Thyroid gland (tissue), 4 donors: Measurements from ENCODE around the gene CTNNA2. TPM values are rescaled to one million over a fixed set of nuclear protein-coding genes. Genes with fewer than 3 reads are reported as not detected.

Source experiments
- DNase-seq, 2 donors: peaks; one replicate each; pipeline ENCODE4 v3.0.0-alpha.2; 2019
- H3K27ac ChIP-seq, 3 donors: fragments of 200-600 bp; sonication (generic); 1 replicate in 2 of 3; 2 replicates in 1 of 3; pipeline ENCODE4 v1.5.1; 2016 to 2019; ENCODE audit warnings: mild to moderate bottlenecking in 1 of 3, moderate library complexity in 1 of 3
- H3K27me3 ChIP-seq: fragments of 200-600 bp; sonication (generic); one replicate; pipeline ENCODE4 v1.5.1; 2019
- H3K36me3 ChIP-seq, 2 donors: fragments of 200-600 bp; sonication (generic); one replicate each; pipeline ENCODE4 v1.5.1; 2016 to 2019
- H3K4me1 ChIP-seq, 2 donors: fragments of 200-600 bp; sonication (generic); one replicate each; pipeline ENCODE4 v1.5.1; 2017 to 2019
- H3K4me3 ChIP-seq, 3 donors: fragments of 200-600 bp; sonication (generic); replicated peaks in 1 of 3; 1 replicate in 2 of 3; 2 replicates in 1 of 3; pipeline ENCODE4 v1.5.1; 2016; ENCODE audit warnings: mild to moderate bottlenecking in 1 of 3
- H3K9me3 ChIP-seq: fragments of 200-600 bp; sonication (generic); one replicate; pipeline ENCODE4 v1.5.1; 2017
- POLR2A ChIP-seq, 2 donors: fragments of 450-650 bp; IDR thresholded peaks; one replicate each; pipeline ENCODE4 v1.6.1; 2017; ENCODE audit warnings: antibody characterized with exemption in 2 of 2, mild to moderate bottlenecking in 2 of 2, moderate library complexity in 1 of 2
- WGBS, 2 donors: methylation state at CpG; one replicate each; pipeline ENCODE4 v1.1.5; 2017; 5-methylcytosine and 5-hydroxymethylcytosine counted together
- intact Hi-C: fragments of 100-400 bp; cut with DNase I; formaldehyde crosslinking; loops from one replicate; pipeline ENCODE4 v1.15.1; 2023
- total RNA-seq, 4 donors: library from RNA; depleted of rRNA; stranded (reverse); fragments of >200 nt; gene quantifications; one replicate each; pipeline ENCODE4 v1.2.3, GENCODE V29; 2016
- TF ChIP-seq, protein P1 (sequence below), 6 experiments: fragments of 200-600 bp in 3 of 6; fragments of 450-650 bp in 3 of 6; sonication (generic) in 3 of 6; IDR thresholded peaks; one replicate each; pipeline ENCODE4 v1.5.1; 2016 to 2019; ENCODE audit warnings: antibody characterized with exemption in 6 of 6, mild to moderate bottlenecking in 2 of 6, inconsistent platforms in 1 of 6, moderate library complexity in 1 of 6

The CTNNA2 gene
- total RNA-seq, 4 donors from 2014 or later = 0.13 to 0.44 (median 0.22) TPM; not detected in 1

DNA sequence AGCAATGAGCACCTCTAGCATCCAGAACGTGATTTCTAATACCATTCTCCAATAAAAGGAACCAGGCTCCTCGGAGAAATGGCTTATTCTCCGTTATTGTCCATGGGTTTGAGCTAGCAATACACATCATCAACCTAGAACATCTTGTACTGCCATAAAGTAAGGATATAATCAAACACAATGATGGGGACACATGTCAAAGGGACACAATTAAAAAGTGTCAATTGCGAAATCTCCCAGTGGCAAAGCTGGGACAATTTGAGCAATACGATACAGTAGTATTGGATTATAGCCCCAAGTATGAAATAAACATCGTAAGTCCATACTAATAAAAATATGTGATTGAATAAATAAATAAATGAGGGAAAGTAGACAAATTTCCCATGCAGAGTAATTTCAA, 108.4 kb downstream of the CTNNA2 start:
- no peak overlapping the region for H3K27ac ChIP-seq
- intact Hi-C loops = no loop called here
- TF ChIP-seq, protein P1, sequence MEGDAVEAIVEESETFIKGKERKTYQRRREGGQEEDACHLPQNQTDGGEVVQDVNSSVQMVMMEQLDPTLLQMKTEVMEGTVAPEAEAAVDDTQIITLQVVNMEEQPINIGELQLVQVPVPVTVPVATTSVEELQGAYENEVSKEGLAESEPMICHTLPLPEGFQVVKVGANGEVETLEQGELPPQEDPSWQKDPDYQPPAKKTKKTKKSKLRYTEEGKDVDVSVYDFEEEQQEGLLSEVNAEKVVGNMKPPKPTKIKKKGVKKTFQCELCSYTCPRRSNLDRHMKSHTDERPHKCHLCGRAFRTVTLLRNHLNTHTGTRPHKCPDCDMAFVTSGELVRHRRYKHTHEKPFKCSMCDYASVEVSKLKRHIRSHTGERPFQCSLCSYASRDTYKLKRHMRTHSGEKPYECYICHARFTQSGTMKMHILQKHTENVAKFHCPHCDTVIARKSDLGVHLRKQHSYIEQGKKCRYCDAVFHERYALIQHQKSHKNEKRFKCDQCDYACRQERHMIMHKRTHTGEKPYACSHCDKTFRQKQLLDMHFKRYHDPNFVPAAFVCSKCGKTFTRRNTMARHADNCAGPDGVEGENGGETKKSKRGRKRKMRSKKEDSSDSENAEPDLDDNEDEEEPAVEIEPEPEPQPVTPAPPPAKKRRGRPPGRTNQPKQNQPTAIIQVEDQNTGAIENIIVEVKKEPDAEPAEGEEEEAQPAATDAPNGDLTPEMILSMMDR (IDR thresholded peaks at IDR 0.05) = no peak
- no peak for TF ChIP-seq POLR2A (IDR thresholded peaks at IDR 0.05)
- H3K9me3 ChIP-seq = no peaks in the 10 kb centered on the region
- 85 to 93% methylated on average over 6 of the region's 6 CpGs for WGBS, 2 donors
- H3K36me3 ChIP-seq = no peaks in the 10 kb centered on the region
- H3K27me3 ChIP-seq = no peaks in the 10 kb centered on the region
- H3K4me1 ChIP-seq = no peaks in the 10 kb centered on the region
- DNase-seq = no peak
- no peak overlapping the region for H3K4me3 ChIP-seq

DNA sequence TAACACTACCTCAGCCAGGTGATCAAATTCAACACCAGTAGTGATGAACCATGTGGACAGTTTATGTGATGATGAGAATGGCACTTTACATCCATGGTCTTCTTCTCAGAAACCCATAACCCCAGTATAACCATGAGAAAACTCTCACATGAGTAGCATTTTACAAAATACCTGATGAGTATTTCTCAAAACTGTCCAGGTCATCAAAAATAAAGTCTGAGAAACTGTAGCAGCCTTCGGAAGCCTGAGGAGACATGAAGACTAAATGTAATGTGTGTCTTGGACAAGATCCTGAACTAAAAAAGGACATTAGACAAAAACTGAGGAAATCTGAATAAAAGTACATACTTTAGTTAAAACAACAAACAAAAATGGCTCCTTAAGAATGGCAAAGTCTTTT, 108.9 kb downstream of the CTNNA2 start:
- Histone ChIP-seq H3K9me3 (no peaks in the 10 kb centered on the region), H3K36me3 (no peaks in the 10 kb centered on the region), H3K27me3 (no peaks in the 10 kb centered on the region), H3K27ac (no peak overlapping the region), H3K4me1 (no peaks in the 10 kb centered on the region), H3K4me3 (no peak overlapping the region)
- intact Hi-C loops = no loop called here
- TF ChIP-seq POLR2A (IDR thresholded peaks at IDR 0.05) = no peak
- TF ChIP-seq, protein P1 (IDR thresholded peaks at IDR 0.05) = no peak
- WGBS, 2 donors = 89 to 94% methylated on average over 1 of the region's 1 CpG
- DNase-seq = no peak

DNA sequence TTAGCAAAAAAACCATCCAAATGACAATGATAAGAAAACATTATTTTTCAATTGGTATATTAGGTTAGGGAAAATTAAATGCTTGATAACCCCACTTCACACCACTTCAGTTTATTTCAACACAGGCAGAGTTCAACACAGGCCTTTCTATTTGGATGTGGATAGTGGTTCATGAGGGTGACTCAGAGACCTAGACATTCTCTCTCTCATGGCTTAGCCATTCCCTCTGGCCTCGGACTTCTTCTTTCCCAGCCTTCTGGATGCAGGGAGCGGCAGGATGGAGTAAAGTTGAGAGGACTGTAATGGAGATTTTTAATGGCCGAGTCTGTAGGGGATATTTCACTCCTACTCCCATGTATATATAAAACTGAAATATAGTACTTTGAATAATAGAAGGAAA, 109.7 kb downstream of the CTNNA2 start:
- intact Hi-C loops = no loop called here
- TF ChIP-seq POLR2A (IDR thresholded peaks at IDR 0.05) = no peak
- TF ChIP-seq, protein P1 (IDR thresholded peaks at IDR 0.05) = no peak

DNA sequence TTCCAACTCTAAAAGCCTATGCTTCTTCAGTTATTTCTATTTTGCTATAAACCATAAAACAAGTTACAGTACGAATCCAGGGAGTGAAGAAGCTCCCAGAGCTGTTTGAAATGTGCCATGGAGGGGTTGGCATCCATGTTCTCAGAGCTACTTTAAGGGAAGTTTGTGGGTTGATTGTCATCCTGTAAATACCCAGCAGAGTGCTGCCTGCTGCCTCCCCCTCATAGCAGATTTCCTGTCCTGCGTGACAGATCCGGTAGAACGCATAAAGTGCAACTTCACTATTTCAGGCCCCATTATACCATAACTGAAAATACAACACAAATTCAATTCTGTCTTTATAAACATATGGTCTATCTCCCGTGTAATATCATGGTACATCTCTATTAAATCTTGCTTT, 114.4 kb downstream of the CTNNA2 start:
- WGBS, 2 donors = 77 to 78% methylated on average over 5 of the region's 5 CpGs
- Histone ChIP-seq H3K36me3 (no peaks in the 10 kb centered on the region), H3K9me3 (no peaks in the 10 kb centered on the region), H3K4me3 (no peak overlapping the region), H3K27ac (no peak overlapping the region), H3K4me1 (no peaks in the 10 kb centered on the region), H3K27me3 (no peaks in the 10 kb centered on the region)
- intact Hi-C loops = no loop called here
- no peak for DNase-seq
- TF ChIP-seq, protein P1 (IDR thresholded peaks at IDR 0.05) = no peak
- TF ChIP-seq POLR2A (IDR thresholded peaks at IDR 0.05) = no peak

More for the DNA sequence above, 109.7 kb downstream of the CTNNA2 start:
- H3K4me3 ChIP-seq = no peak overlapping the region
- 76 to 78% methylated on average over 3 of the region's 3 CpGs for WGBS, 2 donors
- DNase-seq = no peak
- H3K27me3 ChIP-seq = no peaks in the 10 kb centered on the region
- H3K36me3 ChIP-seq = no peaks in the 10 kb centered on the region
- H3K4me1 ChIP-seq = no peaks in the 10 kb centered on the region
- no peak overlapping the region for H3K27ac ChIP-seq
- H3K9me3 ChIP-seq = no peaks in the 10 kb centered on the region

DNA sequence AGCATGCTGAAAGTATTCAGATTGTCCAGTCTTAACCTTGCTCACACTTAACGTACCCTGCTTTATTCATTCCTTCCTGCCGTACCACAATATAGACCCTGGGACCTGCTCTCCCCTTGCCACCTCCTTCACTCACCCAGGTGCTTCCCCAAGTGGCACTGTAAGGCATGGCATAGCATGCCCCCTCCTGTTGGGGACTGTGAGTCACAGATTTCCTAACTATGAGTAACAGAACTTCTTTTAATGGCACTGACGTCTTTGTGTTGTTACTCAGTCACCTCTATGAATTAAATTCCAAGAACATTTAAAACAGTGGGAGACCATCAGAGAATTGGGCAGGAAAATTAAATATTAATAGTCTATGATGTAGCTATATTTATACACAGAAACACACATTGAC, 117.2 kb downstream of the CTNNA2 start:
- Histone ChIP-seq H3K4me3 (no peak overlapping the region), H3K36me3 (no peaks in the 10 kb centered on the region), H3K4me1 (no peaks in the 10 kb centered on the region), H3K9me3 (no peaks in the 10 kb centered on the region), H3K27me3 (no peaks in the 10 kb centered on the region), H3K27ac (no peak overlapping the region)
- TF ChIP-seq, protein P1 (IDR thresholded peaks at IDR 0.05) = no peak
- TF ChIP-seq POLR2A (IDR thresholded peaks at IDR 0.05) = no peak
- intact Hi-C loops = no loop called here
- 82 to 87% methylated on average over 3 of the region's 3 CpGs for WGBS, 2 donors
- DNase-seq = no peak
